Bronchial epithelial cell (primary cell): ENCODE results near the gene ZDHHC18. TPM values are rescaled to one million over a fixed set of nuclear protein-coding genes. Genes with fewer than 3 reads are reported as not detected.
"Not testable (repeated sequence)": the region's sequence is repeated elsewhere in the genome, so short reads cannot be mapped to it uniquely, and the experiment has no call there.

Experiments used
- DNase-seq: peaks from one replicate; pipeline ENCODE4 v3.0.0-alpha.2; 2010; ENCODE audit warnings: low read depth
- FAIRE-seq: peaks from 2 replicates; lab custom pipeline; 2011; peaks lifted over from hg19 to GRCh38; lab: Jason Lieb, UNC
- H3K27me3 ChIP-seq: 2 replicates; pipeline ENCODE4 v1.5.1; 2011; ENCODE audit warnings: low read length; ENCODE audit not compliant: control insufficient read depth, insufficient read depth
- H3K36me3 ChIP-seq: 2 replicates; pipeline ENCODE4 v1.5.1; 2011; ENCODE audit warnings: low read length; ENCODE audit not compliant: control insufficient read depth, insufficient read depth
- H3K4me3 ChIP-seq: 2 replicates; pipeline ENCODE4 v1.5.1; 2011; ENCODE audit warnings: mild to moderate bottlenecking, low read depth, low read length, control low read depth
- total RNA-seq: library from RNA; depleted of rRNA; stranded (reverse); fragments of >200 nt; gene quantifications from 2 replicates; pipeline ENCODE4 v1.2.1, GENCODE V29; 2014
- TF ChIP-seq, protein P1 (sequence below): IDR thresholded peaks from 2 replicates; pipeline ENCODE4 v1.5.1; 2011; ENCODE audit warnings: mild to moderate bottlenecking, moderate library complexity, low read length, control low read depth, inconsistent platforms; ENCODE audit not compliant: insufficient read depth, severe bottlenecking

Gene ZDHHC18
- total RNA-seq, 1 donor from 2014 or later: 5.0 TPM

DNA sequence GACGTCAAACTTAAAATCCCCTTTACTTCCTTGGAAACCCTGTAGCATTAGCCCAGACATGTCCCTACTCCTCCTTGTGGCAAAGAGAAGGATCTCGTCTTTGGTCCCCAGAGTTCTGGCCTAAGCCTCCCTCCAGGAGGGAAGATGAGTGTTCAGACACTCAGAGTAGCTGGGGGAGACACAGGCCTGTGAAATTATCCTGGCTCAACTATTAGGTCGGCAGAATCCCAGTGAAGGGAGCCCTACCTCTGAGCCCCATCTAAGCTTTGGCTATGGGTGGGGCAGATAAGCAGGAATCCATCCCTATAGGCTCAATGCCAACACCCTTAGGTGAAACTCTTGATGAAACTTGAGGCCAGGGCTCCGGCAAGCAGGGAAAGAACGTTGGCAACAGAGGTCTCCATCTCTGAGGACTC lies 34.8 kb downstream of the ZDHHC18 start:
- FAIRE-seq (no peak), DNase-seq (peak; percentile 93)
- TF ChIP-seq, protein P1, sequence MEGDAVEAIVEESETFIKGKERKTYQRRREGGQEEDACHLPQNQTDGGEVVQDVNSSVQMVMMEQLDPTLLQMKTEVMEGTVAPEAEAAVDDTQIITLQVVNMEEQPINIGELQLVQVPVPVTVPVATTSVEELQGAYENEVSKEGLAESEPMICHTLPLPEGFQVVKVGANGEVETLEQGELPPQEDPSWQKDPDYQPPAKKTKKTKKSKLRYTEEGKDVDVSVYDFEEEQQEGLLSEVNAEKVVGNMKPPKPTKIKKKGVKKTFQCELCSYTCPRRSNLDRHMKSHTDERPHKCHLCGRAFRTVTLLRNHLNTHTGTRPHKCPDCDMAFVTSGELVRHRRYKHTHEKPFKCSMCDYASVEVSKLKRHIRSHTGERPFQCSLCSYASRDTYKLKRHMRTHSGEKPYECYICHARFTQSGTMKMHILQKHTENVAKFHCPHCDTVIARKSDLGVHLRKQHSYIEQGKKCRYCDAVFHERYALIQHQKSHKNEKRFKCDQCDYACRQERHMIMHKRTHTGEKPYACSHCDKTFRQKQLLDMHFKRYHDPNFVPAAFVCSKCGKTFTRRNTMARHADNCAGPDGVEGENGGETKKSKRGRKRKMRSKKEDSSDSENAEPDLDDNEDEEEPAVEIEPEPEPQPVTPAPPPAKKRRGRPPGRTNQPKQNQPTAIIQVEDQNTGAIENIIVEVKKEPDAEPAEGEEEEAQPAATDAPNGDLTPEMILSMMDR: peak; percentile 36
- Histone ChIP-seq H3K36me3 (peaks cover 11% of the 10 kb centered on the region), H3K27me3 (no peaks in the 10 kb centered on the region), H3K4me3 (no peak overlapping the region)

DNA sequence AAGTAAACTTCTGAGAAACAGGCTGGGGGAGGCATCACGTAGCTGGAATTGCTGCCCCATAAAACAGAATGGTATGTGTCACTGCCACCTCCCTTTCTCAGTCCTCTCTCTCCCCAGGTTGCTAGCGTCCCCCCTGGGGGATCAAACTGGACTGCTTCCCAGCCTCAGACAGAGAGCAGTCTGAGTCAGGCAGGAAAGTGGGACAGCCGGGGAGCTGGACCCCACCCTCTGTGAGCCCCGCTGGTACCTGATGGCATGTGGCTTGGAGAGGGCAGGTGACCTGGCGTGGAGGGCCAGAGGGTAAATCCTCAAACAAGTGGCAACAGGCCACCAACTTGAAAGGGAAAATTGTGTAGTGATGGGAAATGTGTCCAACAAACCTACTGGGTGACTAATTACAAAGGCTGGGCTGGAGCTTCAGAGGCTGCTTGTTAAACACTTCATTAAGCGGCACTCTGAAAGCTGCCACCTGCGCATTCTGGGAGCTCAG lies 35.4 kb downstream of the ZDHHC18 start:
- H3K36me3 ChIP-seq: peaks cover 11% of the 10 kb centered on the region
- TF ChIP-seq, protein P1: no peak
- FAIRE-seq (peak; percentile 70), DNase-seq (peak; percentile 88)
- no peaks in the 10 kb centered on the region for H3K27me3 ChIP-seq
- H3K4me3 ChIP-seq: no peak overlapping the region

DNA sequence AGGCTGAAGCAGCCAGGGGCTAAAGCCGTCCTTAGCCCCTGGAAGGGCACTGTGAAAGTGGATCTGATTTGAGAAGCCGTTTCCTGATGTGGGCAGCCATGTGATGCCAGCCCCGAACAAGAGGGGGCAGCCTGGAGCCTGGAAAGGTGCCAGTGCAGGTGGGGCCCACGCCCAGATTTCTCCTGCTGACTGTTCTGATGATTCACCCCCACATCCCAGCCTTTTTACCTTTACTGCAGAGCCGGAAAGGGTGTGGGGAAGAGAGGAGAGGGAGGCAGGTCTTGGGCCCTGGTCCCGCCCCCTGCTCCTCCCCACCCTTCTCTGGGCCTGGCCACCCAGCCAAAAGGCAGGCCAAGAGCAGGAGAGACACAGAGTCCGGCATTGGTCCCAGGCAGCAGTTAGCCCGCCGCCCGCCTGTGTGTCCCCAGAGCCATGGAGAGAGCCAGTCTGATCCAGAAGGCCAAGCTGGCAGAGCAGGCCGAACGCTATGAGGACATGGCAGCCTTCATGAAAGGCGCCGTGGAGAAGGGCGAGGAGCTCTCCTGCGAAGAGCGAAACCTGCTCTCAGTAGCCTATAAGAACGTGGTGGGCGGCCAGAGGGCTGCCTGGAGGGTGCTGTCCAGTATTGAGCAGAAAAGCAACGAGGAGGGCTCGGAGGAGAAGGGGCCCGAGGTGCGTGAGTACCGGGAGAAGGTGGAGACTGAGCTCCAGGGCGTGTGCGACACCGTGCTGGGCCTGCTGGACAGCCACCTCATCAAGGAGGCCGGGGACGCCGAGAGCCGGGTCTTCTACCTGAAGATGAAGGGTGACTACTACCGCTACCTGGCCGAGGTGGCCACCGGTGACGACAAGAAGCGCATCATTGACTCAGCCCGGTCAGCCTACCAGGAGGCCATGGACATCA lies 36.5 kb downstream of the ZDHHC18 start, which contains the start of gene SFN:
SFN (plus strand) TSS at position 369 of the 904 bp plus-strand sequence; CDS start at position 433, 64 bp downstream.
- DNase-seq (peak; percentile 96), FAIRE-seq (peak; percentile 62)
- TF ChIP-seq, protein P1: peak; percentile 93
- Histone ChIP-seq H3K27me3 (no peaks in the 10 kb centered on the region), H3K4me3 (peak within 1 kb of the TSS; percentile 100), H3K36me3 (peaks cover 11% of the 10 kb centered on the region)

DNA sequence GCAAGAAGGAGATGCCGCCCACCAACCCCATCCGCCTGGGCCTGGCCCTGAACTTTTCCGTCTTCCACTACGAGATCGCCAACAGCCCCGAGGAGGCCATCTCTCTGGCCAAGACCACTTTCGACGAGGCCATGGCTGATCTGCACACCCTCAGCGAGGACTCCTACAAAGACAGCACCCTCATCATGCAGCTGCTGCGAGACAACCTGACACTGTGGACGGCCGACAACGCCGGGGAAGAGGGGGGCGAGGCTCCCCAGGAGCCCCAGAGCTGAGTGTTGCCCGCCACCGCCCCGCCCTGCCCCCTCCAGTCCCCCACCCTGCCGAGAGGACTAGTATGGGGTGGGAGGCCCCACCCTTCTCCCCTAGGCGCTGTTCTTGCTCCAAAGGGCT lies 37.2 kb downstream of the ZDHHC18 start:
- TF ChIP-seq, protein P1: no peak
- peaks cover 11% of the 10 kb centered on the region for H3K36me3 ChIP-seq
- H3K27me3 ChIP-seq: no peaks in the 10 kb centered on the region
- DNase-seq (no peak), FAIRE-seq (no peak)
- peak overlapping the region; percentile 100 for H3K4me3 ChIP-seq

DNA sequence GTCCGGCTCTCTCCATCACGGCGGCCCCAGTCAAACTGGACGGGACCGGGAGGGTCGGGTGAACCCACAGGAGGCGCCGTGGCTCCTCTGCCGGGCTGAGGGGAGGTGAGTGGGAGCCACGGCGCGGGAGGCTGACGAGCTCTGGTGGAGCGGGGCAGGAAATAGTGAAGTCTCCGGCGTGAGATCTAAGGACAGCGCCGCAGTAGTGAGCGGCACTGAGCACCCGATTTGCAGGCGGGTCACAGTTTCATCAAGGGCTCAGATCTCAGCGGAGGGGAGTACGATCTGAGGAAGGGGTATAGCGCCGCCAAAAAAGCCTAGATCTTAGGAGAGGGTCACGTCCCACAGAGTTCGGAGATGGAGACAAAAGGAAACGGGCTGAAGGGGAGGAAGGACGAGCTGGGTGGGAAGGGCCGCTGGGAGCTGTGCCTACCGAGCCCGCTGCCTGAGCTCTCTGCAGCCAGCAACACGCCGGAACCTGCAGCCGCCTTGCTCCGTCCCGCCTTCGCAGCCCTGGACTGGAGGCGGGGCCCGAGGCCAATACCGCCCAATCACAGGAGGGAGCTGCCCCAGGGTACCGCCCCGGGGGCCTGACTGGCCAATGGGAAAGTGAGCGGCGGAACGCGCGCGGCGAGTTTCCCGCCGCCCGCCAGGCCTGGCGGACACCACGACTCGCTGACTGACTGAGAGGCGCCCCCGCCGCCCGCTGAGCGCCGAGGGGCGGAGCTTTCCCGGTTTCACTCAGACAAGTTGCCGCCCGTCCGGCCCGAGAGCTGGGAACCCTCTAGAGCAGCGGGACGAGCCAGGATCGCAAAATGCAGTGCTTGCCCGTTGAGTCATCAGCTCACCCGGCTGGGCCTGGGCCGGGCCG lies 38.4 kb downstream of the ZDHHC18 start:
- FAIRE-seq (peak; percentile 50), DNase-seq (peak; percentile 88)
- H3K36me3 ChIP-seq: peaks cover 11% of the 10 kb centered on the region

DNA sequence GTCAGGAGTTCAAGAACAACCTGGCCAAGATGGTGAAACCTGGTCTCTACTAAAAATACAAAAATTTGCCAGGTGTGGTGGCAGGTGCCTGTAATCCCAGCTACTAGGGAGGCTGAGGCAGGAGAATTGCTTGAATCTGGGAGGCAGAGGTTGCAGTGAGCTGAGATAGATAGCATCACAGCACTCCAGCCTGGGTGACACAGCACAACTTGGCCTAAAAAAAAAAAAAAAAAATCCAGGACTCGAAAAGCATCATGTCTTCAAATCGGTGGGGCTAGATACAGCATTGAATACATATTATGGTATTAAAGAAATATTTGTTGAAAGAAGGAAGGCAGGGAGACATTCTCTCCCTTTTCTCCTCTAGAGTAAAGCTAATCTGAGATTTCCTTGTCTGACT lies 46.6 kb downstream of the ZDHHC18 start:
- H3K27me3 ChIP-seq, FAIRE-seq, H3K36me3 ChIP-seq, H3K4me3 ChIP-seq, DNase-seq: not testable (repeated sequence)

More for the DNA sequence above, 38.4 kb downstream of the ZDHHC18 start:
- H3K27me3 ChIP-seq: no peaks in the 10 kb centered on the region
- peak overlapping the region; percentile 100 for H3K4me3 ChIP-seq
- TF ChIP-seq, protein P1: no peak
